HepG2 (cell line): Measurements from ENCODE around the gene RAB17. TPM values are rescaled to one million over a fixed set of nuclear protein-coding genes. Genes with fewer than 3 reads are reported as not detected.

Source experiments
- ATAC-seq: fragments of 200-7000 bp; cut with Tn5 transposase; 3 replicates; pipeline ENCODE4 v1.9.1; 2020; ENCODE audit warnings: mild to moderate bottlenecking, moderate library complexity
- BruUV-seq: library from RNA; stranded (reverse); fragments of 400-500 nt; replicated peaks from 2 replicates; lab custom pipeline; 2021; lab: Mats Ljungman, UMichigan
- CTCF ChIA-PET: fragments of 300-600 bp; formaldehyde crosslinking; extraction: SDS; loops from one replicate; lab custom pipeline; 2021; ENCODE audit warnings: low total read pairs, inconsistent platforms, low intra/inter-chr PET ratio; lab: Yijun Ruan, JAX
- POLR2A ChIA-PET: fragments of 350-600 bp; sonication (Branson Sonifier 250); formaldehyde crosslinking; loops from one replicate; lab custom pipeline; 2020; ENCODE audit warnings: antibody characterized with exemption, inconsistent platforms; lab: Yijun Ruan, JAX
- DNase-seq: peaks from one replicate; pipeline ENCODE4 v3.0.0-alpha.2; 2015; ENCODE audit warnings: low spot score
- FAIRE-seq: peaks from 3 replicates; lab custom pipeline; 2011; peaks lifted over from hg19 to GRCh38; lab: Jason Lieb, UNC
- H2AFZ ChIP-seq: one replicate; pipeline ENCODE4 v1.6.1; 2011; ENCODE audit warnings: low read length, inconsistent platforms
- H3K27ac ChIP-seq: fragments of 300-600 bp; 3 replicates; pipeline ENCODE4 v1.8.0; 2011; ENCODE audit warnings: mixed run types, mild to moderate bottlenecking, mixed read lengths, low read length, inconsistent platforms; ENCODE audit not compliant: insufficient read depth; ENCODE audit errors: extremely low read length
- H3K27me3 ChIP-seq, 2 experiments: fragments of 200-600 bp in 1 of 2; 2 replicates in 1 of 2; 3 replicates in 1 of 2; pipeline versions ENCODE4 v1.6.0 to v1.8.0; 2011; ENCODE audit warnings: low read length in 2 of 2, mild to moderate bottlenecking in 2 of 2, moderate library complexity in 2 of 2, inconsistent platforms in 1 of 2; ENCODE audit not compliant: insufficient read depth in 2 of 2, control insufficient read depth in 1 of 2
- H3K36me3 ChIP-seq, 2 experiments: fragments of 200-600 bp in 1 of 2; replicated peaks in 1 of 2; 2 replicates in 1 of 2; 3 replicates in 1 of 2; pipeline versions ENCODE4 v1.5.1 to v1.8.0; 2011; ENCODE audit warnings: low read length in 2 of 2, inconsistent platforms in 1 of 2; ENCODE audit not compliant: insufficient read depth in 2 of 2, control insufficient read depth in 1 of 2
- H3K4me1 ChIP-seq: 2 replicates; pipeline ENCODE4 v1.5.1; 2012; ENCODE audit warnings: low read length, inconsistent platforms; ENCODE audit not compliant: insufficient read depth
- H3K4me2 ChIP-seq: 2 replicates; pipeline ENCODE4 v1.6.0; 2011; ENCODE audit warnings: low read depth, low read length, inconsistent platforms
- H3K4me3 ChIP-seq, 3 experiments: fragments of 200-600 bp in 1 of 3; sonication (generic), shearing (Covaris generic) in 1 of 3; replicated peaks in 1 of 3; 2 replicates each; pipeline ENCODE4 v1.5.1; 2011 to 2016; ENCODE audit warnings: low read length in 3 of 3, inconsistent platforms in 2 of 3, low read depth in 2 of 3, mild to moderate bottlenecking in 2 of 3, control low read depth in 1 of 3, mixed read lengths in 1 of 3; ENCODE audit not compliant: insufficient read depth in 1 of 3
- H3K79me2 ChIP-seq: one replicate; pipeline ENCODE4 v1.6.1; 2011; ENCODE audit warnings: low read length, inconsistent platforms; ENCODE audit not compliant: insufficient read depth
- H3K9ac ChIP-seq: 2 replicates; pipeline ENCODE4 v1.6.0; 2011; ENCODE audit warnings: mild to moderate bottlenecking, low read depth, low read length, inconsistent platforms; ENCODE audit not compliant: insufficient read depth
- H3K9me3 ChIP-seq: 2 replicates; pipeline ENCODE4 v1.5.1; 2012; ENCODE audit warnings: mild to moderate bottlenecking, low read length
- H4K20me1 ChIP-seq: 2 replicates; pipeline ENCODE4 v1.6.0; 2011; ENCODE audit warnings: inconsistent platforms, mild to moderate bottlenecking, low read length, moderate library complexity; ENCODE audit not compliant: insufficient read depth
- AFF4 ChIP-seq: sonication (generic); formaldehyde crosslinking; IDR thresholded peaks from 2 replicates; pipeline ENCODE4 v1.4.0; 2020; ENCODE audit warnings: missing genetic modification reagents
- BCL6 ChIP-seq: IDR thresholded peaks from 2 replicates; pipeline ENCODE4 v1.6.1; 2016; ENCODE audit warnings: missing genetic modification reagents, missing compliant biosample characterization
- ELK4 ChIP-seq: sonication (generic); formaldehyde crosslinking; IDR thresholded peaks from 2 replicates; pipeline ENCODE4 v1.9.0; 2021; ENCODE audit warnings: missing genetic modification reagents, borderline replicate concordance
- MXD3 ChIP-seq: IDR thresholded peaks from 2 replicates; pipeline ENCODE4 v1.6.1; 2016; ENCODE audit warnings: mild to moderate bottlenecking, missing biosample characterization, missing genetic modification reagents
- ZNF746 ChIP-seq: sonication (generic); formaldehyde crosslinking; IDR thresholded peaks from 2 replicates; pipeline ENCODE4 v1.8.0; 2022; ENCODE audit warnings: mild to moderate bottlenecking, missing genetic modification reagents
- WGBS: methylation state at CpG from one replicate; pipeline ENCODE4 v1.1.6; 2017; ENCODE audit warnings: low lambda C conversion rate; 5-methylcytosine and 5-hydroxymethylcytosine counted together
- in situ Hi-C: cut with HindIII; loops from 2 replicates; pipeline ENCODE4 v1.10.0; 2017; ENCODE audit warnings: low pct_unique_long_range_greater_than_20kb; ENCODE audit not compliant: extremely low pct_ligation_motif_present
- intact Hi-C: fragments of 100-400 bp; cut with micrococcal nuclease; formaldehyde crosslinking; loops from one replicate; pipeline ENCODE4 v1.10.0; 2022; ENCODE audit not compliant: unreplicated experiment
- polyA plus RNA-seq, 8 experiments: library from polyadenylated mRNA; depleted of rRNA in 3 of 8; stranded (reverse) in 7 of 8; unstranded in 1 of 8; fragments of >200 nt; fragmentation: Illumina TruSeq in 4 of 8; extraction: Trizol in 4 of 8; gene quantifications; 2 replicates each; pipeline versions ENCODE4 v1.2.1 to v1.2.3, GENCODE V29; 2011 to 2016; ENCODE audit warnings: low read depth in 4 of 8, missing spikeins in 1 of 8, mixed read lengths in 1 of 8; ENCODE audit not compliant: insufficient read depth in 1 of 8
- total RNA-seq, 5 experiments: library from RNA; depleted of rRNA; stranded (reverse); fragments of >200 nt; fragmentation: Illumina TruSeq; extraction: Trizol; gene quantifications; 2 replicates each; pipeline ENCODE4 v1.2.3, GENCODE V29; 2016; ENCODE audit warnings: low read depth in 1 of 5

The RAB17 gene
- total and polyA plus RNA-seq, 2 of the 13 experiments (the other 11 are each of a cell fraction or from before 2014, with no cell fraction given) = 68.0 to 124 TPM

DNA sequence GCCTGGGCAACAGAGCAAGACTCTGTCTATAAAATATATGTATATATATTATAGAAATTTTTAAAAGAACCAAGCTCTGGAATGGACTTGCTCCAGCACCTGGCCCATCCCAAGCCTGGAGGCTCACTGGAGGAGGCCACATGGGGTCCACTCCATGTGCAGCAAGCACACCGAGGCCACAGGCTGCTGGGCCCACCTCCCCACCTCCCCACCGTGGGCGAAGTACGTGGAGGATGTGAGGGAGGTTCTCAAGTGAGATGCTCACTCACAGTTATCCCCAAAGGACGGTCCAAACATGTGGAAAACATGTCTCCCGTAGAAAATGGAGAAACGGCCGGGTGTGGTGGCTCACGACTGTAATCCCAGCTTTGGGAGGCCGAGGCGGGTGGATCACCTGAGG, 13.9 kb upstream of the RAB17 start:
- ChIA-PET POLR2A (no interaction called here), CTCF (interaction anchor here (0.8 to 2.8 kb wide), 5 partner anchors 10 to 140 kb away, joined by 3 to 22 read pairs (median 5); no protein-coding TSS in a partner anchor)
- no peaks in the 10 kb centered on the region for H4K20me1 ChIP-seq
- DNase-seq (no peak), FAIRE-seq (no peak), ATAC-seq (no peak)
- in situ Hi-C loops = loop anchor here (5.0 kb wide), 1 partner anchor 138 kb away; no protein-coding TSS in a partner anchor
- no peak overlapping the region for H2AFZ ChIP-seq
- no TSS peak for BruUV-seq
- no peak for TF ChIP-seq ELK4
- TF ChIP-seq AFF4 (CRISPR knock-in tag) = no peak
- no peak for TF ChIP-seq MXD3 (CRISPR knock-in tag)
- 0 out of 2 replicates have a peak, but pooled peaks have one; percentile 19 for TF ChIP-seq ZNF746
- no peak for TF ChIP-seq BCL6 (CRISPR knock-in tag)
- peaks cover 63% of the 10 kb centered on the region for H3K4me1 ChIP-seq
- no peak overlapping the region for H3K27ac ChIP-seq
- H3K36me3 ChIP-seq = no peaks in the 10 kb centered on the region
- intact Hi-C loops = loop anchor here (1.0 to 2.0 kb wide), 2 partner anchors 68 to 170 kb away; no protein-coding TSS in a partner anchor
- H3K9me3 ChIP-seq = no peaks in the 10 kb centered on the region
- H3K27me3 ChIP-seq = peaks cover 5 to 6% of the 10 kb centered on the region in 2 experiments; a peak in 4 of 5 replicates
- WGBS = 68% methylated on average over 11 of the region's 11 CpGs
- H3K4me2 ChIP-seq = no peak overlapping the region
- no peak overlapping the region for H3K9ac ChIP-seq
- no peak overlapping the region for H3K4me3 ChIP-seq
- no peaks in the 10 kb centered on the region for H3K79me2 ChIP-seq
